GM12878 (cell line): ENCODE measurements around the gene SFSWAP. TPM values are rescaled to one million over a fixed set of nuclear protein-coding genes. Genes with fewer than 3 reads are reported as not detected.

Experiments used
- ASH2L ChIP-seq: fragments of 300-600, 200-600 bp; sonication (generic); IDR thresholded peaks from 2 replicates; pipeline ENCODE4 v1.6.1; 2017; ENCODE audit warnings: low read depth, mild to moderate bottlenecking, borderline replicate concordance
- CEBPZ ChIP-seq: fragments of 150-350 bp; IDR thresholded peaks from 2 replicates; pipeline ENCODE4 v1.6.1; 2016; ENCODE audit warnings: low read depth, low read length
- IRF4 ChIP-seq: IDR thresholded peaks from 2 replicates; pipeline ENCODE4 v1.6.1; 2011; ENCODE audit warnings: low read depth, low read length
- RAD21 ChIP-seq: IDR thresholded peaks from 2 replicates; pipeline ENCODE4 v1.6.1; 2011; ENCODE audit warnings: mild to moderate bottlenecking, low read depth, low read length, moderate library complexity; ENCODE audit not compliant: insufficient read depth
- ZNF24 ChIP-seq: fragments of 450-650 bp; IDR thresholded peaks from 2 replicates; pipeline ENCODE4 v1.6.1; 2017; ENCODE audit warnings: antibody characterized with exemption, mild to moderate bottlenecking
- ZNF592 ChIP-seq: fragments of 450-650 bp; IDR thresholded peaks from 2 replicates; pipeline ENCODE4 v1.6.1; 2017; ENCODE audit warnings: mild to moderate bottlenecking, moderate library complexity
- polyA plus RNA-seq, 11 experiments: library from polyadenylated mRNA; depleted of rRNA in 4 of 11; unstranded in 6 of 11; stranded (reverse) in 5 of 11; fragments of >200 nt; fragmentation: Nextera tagmentation in 4 of 11; fragmentation: Illumina TruSeq in 1 of 11; extraction: Ambion mirVana in 4 of 11; extraction: Trizol in 1 of 11; gene quantifications; 1 replicate in 1 of 11; 2 replicates in 10 of 11; pipeline versions ENCODE4 v1.2.1 to v1.2.3, GENCODE V29; 2011 to 2016; ENCODE audit warnings: inconsistent platforms in 2 of 11, missing spikeins in 2 of 11, low read depth in 1 of 11
- total RNA-seq, 4 experiments: library from RNA; depleted of rRNA in 3 of 4; stranded (reverse); fragments of >200 nt in 3 of 4; fragmentation: Illumina TruSeq in 1 of 4; extraction: Trizol in 1 of 4; gene quantifications; 2 replicates each; pipeline versions ENCODE4 v1.2.1 to v1.2.3, GENCODE V29; 2013 to 2021
- TF ChIP-seq, protein P1 (sequence below): IDR thresholded peaks from 2 replicates; pipeline ENCODE4 v1.6.1; 2012; ENCODE audit warnings: low read depth, low read length, improper control_type of control experiment
- TF ChIP-seq, protein P2 (sequence below): IDR thresholded peaks from 2 replicates; pipeline ENCODE4 v1.6.1; 2012; ENCODE audit warnings: low read depth, low read length, improper control_type of control experiment

Gene SFSWAP
- total and polyA plus RNA-seq, 10 of the 15 experiments (the other 5 are each of a cell fraction or from before 2014, with no cell fraction given) = 1.8 to 48.6 (median 25.0) TPM

GRCh38 chr12:131687346-131688125 lies 23.4 kb upstream of the SFSWAP start (continued):
- TF ChIP-seq, protein P1, sequence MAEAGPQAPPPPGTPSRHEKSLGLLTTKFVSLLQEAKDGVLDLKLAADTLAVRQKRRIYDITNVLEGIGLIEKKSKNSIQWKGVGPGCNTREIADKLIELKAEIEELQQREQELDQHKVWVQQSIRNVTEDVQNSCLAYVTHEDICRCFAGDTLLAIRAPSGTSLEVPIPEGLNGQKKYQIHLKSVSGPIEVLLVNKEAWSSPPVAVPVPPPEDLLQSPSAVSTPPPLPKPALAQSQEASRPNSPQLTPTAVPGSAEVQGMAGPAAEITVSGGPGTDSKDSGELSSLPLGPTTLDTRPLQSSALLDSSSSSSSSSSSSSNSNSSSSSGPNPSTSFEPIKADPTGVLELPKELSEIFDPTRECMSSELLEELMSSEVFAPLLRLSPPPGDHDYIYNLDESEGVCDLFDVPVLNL = no peak
- TF ChIP-seq ZNF592 (no peak), ZNF24 (no peak), CEBPZ (no peak), IRF4 (no peak), RAD21 (no peak), ASH2L (no peak)
- TF ChIP-seq, protein P2, sequence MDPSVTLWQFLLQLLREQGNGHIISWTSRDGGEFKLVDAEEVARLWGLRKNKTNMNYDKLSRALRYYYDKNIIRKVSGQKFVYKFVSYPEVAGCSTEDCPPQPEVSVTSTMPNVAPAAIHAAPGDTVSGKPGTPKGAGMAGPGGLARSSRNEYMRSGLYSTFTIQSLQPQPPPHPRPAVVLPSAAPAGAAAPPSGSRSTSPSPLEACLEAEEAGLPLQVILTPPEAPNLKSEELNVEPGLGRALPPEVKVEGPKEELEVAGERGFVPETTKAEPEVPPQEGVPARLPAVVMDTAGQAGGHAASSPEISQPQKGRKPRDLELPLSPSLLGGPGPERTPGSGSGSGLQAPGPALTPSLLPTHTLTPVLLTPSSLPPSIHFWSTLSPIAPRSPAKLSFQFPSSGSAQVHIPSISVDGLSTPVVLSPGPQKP = no peak
